ENCODE results near the gene MIOX. TPM values are rescaled to one million over a fixed set of nuclear protein-coding genes. Genes with fewer than 3 reads are reported as not detected.

Gene MIOX
- total and polyA plus RNA-seq, 9 of the 15 experiments (the other 6 are each of a cell fraction or from before 2014, with no cell fraction given): 0.08 TPM; not detected in 8

- TF ChIP-seq HDGF (IDR thresholded peaks at IDR 0.05) (no peak), SFPQ (IDR thresholded peaks at IDR 0.05; ENCODE audit: low read depth, low read length) (no peak), YBX1 (IDR thresholded peaks at IDR 0.05) (no peak), ZNF212 (CRISPR knock-in tag; IDR thresholded peaks at IDR 0.05) (no peak), ZNF76 (CRISPR knock-in tag; IDR thresholded peaks at IDR 0.05; ENCODE audit: borderline replicate concordance) (no peak), E2F1 (CRISPR knock-in tag; IDR thresholded peaks at IDR 0.05) (no peak), MEF2A (IDR thresholded peaks at IDR 0.05; ENCODE audit: control insufficient read depth, low read depth, low read length) (no peak), ZBTB11 (CRISPR knock-in tag; IDR thresholded peaks at IDR 0.05) (no peak), PML (IDR thresholded peaks at IDR 0.05; ENCODE audit: low read length) (no peak), RBFOX2 (IDR thresholded peaks at IDR 0.05; ENCODE audit: low read depth, low read length) (no peak), CSDE1 (IDR thresholded peaks at IDR 0.05) (no peak), DEAF1 (CRISPR knock-in tag; IDR thresholded peaks at IDR 0.05) (no peak), NFE2L1 (tag; IDR thresholded peaks at IDR 0.05; ENCODE audit: borderline replicate concordance, low read depth) (no peak), ZNF3 (CRISPR knock-in tag; IDR thresholded peaks at IDR 0.05) (no peak), ZNF75A (CRISPR knock-in tag; IDR thresholded peaks at IDR 0.05) (no peak), JUND (IDR thresholded peaks at IDR 0.05; ENCODE audit: borderline replicate concordance, low read depth, low read length) (no peak), JUND (tag; IDR thresholded peaks at IDR 0.05; ENCODE audit: borderline replicate concordance, low read depth, low read length) (no peak)
Observed at GRCh38 chr22:50485221-50486131, 1.2 kb upstream of the MIOX start (continued).
